Stimulated activated CD8-positive, alpha-beta memory T cell treated with anti-CD3 and anti-CD28 coated beads, Interleukin-7, amount 100 ng/mL, for 4 hours (primary cell): ENCODE results near the gene GSTM1.

Experiments used
- DNase-seq, 2 donors: peaks; one replicate each; pipeline ENCODE4 v3.0.0-alpha.2; 2020; ENCODE audit warnings: low read depth in 2 of 2

The GSTM1 gene

DNA sequence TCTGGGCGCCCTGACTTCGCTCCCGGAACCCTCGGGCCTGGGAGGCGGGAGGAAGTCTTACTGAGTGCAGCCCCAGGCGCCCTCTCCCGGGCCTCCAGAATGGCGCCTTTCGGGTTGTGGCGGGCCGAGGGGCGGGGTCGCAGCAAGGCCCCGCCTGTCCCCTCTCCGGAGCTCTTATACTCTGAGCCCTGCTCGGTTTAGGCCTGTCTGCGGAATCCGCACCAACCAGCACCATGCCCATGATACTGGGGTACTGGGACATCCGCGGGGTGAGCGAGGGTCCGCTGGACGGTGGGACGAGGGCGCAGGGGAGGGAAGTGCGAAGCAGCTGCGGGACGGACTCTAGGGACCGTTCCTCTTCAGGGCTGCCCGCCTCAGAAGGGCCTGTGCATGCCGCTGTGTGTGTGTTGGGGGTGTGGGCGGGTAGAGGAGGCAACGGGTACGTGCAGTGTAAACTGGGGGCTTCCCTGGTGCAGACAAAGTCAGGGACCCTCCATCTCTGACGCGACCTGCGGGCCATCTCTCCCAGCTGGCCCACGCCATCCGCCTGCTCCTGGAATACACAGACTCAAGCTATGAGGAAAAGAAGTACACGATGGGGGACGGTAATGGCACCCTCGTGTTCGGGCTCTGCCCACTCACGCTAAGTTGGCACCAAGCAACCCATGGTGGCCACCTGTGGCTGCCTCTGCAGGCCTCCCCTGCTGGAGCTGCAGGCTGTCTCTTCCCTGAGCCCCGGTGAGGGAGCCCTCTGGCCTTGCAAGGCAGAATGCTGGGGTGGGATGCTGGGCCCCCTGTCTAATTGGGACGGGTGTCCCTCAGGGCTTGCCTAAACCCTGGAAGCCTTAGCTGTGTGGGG is at the start of gene GSTM1:
Gene GSTM1, plus strand, starts transcription at position 177 of the 859 bp plus-strand sequence. Its CDS starts 57 bp downstream, at position 234.
- peak in 1 of 2 donors; percentile 79 for DNase-seq

DNA sequence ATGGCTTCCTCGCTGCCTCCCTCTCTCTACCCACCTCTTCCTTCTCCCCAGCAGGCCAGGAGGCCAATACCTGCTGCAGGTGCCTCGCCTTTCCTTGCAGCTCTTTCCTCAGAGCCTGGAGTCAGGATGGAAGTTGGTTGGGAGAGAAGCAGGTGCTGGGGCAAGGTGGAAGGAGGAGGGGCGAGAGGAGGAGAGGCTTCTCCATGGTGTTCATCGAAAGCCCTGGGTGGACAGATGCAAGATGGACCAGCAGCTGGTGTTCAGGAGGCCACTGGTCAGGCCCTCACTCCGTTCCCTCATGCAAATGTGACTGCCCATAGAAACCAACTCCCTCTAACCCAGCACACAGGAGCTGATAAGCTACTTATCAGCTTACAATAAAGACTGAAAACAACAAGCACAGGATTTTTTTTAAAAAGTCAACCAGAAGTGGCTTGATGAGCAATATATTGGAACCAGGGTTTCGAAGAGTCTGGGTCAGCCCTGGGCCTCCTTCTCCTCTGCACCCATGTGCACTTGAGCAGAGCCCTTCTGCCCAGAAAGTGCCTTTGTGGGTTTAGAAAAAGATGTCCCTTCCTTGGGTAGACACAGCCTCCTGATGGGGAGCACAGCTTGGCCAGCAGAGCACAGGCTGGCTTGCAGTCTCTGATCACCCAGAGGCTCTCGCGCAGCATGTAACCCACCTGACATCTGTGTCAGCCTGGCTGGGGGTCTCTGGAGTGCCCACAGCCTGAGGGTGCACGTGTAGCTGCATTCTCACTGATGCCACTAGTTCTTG is 48.4 kb upstream of the GSTM1 start:
- DNase-seq, result no peak

DNA sequence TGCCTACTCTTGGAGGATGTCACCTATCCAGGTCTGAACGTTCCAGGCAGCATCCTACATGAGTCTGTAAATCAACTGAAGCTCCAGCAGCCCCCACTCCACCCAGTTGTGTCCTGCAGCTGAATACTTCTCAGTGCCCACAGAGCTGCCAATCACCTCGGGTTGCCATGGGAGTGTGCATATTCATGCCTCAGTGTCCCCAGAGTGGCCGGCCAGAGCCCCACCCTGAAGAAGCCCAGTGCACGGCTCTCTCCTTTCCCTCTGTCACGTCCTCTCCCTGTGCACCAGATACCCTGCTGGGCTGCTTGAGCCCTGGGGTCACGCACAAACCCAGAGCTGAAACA is 47.8 kb upstream of the GSTM1 start:
- no peak for DNase-seq

DNA sequence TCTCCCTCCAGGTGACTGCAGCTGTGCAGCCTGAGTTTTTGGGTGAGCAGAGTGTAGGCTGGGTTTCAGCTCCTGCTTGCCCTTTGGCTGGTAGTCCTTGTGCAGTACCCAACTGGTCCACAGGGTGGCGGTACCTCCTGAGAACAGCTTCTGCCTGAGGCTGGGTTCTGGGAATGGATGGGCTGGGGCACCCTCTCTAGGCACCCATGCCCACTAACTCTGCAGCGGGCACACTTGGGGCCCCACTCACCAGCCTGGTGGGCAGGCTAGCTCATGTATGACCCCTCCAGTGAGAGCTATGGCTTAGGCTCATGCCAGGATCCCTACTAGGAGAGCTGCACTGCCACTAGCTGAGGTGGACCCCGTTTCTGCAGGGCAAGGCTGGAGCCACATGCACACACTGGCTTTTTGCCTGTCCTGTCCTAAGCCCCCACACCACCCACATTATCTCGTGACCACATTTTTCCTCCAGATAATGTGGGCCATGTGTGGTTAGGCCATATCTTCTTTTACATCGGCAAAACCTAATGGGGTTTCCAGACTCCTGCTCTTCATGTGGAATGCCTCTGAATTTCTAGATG is 47.2 kb upstream of the GSTM1 start:
- DNase-seq, result peak; percentile 69 to 81

DNA sequence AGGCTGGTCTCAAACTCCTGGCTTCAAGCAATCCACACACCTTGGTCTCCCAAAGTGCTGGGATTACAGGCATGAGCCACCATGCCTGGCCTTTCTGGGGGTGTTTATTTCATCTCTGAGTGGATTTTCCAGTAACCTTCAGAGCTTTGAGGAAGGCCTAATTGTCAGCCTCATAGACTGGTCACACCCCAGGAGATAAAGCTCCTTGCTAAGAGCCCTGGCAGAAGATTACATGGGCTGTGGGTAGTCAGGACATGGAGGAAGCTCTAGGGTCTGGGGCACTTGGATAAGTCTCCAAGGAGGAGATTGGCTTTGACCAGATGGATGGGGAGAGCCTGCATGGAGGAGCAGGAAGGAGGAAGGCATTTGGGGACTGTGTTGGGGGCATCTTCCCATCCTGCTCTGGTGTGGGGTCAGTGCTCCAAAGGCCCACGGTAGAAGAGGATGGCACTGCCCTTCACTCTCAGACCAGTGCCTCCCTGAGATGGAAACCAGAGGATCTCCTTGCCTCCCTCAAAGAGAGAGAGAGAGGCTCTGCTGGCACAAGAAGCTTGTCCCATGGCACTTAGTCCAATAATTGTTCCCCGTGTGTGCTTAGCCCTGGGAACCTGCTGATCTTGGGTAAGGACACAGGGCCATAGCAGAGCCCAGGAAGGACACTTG is 46.4 kb upstream of the GSTM1 start:
- DNase-seq, result no peak

DNA sequence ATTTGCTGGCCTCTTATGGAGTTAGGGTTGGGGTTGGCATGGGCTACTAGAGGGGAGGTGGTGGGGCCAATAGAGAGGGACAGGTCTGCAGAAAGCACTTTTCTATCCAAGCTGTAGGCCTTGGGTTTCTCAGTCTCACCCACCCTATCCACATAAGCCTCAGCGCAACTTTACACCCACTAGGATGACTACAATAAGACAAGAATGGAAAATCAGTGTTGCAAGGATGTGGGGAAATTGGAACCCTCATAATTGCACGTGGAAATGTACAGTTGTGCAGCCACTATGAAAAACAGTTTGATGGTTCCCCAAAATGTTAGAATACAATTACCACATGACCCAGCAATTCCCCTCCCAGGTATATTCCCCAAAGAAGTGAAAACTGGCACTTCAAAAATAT is 45.8 kb upstream of the GSTM1 start:
- DNase-seq, result no peak

DNA sequence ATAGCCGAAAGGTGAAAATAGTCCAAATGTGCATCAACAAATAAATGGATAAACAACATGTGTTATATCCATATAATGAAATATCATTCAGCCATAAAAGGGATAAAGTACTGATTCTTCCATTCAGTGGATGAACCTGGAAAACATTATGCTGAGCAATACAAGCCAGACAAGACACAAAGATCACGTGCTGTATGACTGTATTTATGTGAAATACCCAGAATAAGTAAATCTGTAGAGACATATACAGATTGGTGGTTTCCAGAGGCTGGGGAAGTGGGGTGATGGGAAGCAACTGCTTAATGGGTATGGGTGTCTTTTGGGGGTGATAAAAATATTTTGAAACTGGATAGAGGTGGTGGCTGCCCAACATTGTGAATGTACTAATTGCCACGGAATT is 45.0 kb upstream of the GSTM1 start:
- no peak for DNase-seq

DNA sequence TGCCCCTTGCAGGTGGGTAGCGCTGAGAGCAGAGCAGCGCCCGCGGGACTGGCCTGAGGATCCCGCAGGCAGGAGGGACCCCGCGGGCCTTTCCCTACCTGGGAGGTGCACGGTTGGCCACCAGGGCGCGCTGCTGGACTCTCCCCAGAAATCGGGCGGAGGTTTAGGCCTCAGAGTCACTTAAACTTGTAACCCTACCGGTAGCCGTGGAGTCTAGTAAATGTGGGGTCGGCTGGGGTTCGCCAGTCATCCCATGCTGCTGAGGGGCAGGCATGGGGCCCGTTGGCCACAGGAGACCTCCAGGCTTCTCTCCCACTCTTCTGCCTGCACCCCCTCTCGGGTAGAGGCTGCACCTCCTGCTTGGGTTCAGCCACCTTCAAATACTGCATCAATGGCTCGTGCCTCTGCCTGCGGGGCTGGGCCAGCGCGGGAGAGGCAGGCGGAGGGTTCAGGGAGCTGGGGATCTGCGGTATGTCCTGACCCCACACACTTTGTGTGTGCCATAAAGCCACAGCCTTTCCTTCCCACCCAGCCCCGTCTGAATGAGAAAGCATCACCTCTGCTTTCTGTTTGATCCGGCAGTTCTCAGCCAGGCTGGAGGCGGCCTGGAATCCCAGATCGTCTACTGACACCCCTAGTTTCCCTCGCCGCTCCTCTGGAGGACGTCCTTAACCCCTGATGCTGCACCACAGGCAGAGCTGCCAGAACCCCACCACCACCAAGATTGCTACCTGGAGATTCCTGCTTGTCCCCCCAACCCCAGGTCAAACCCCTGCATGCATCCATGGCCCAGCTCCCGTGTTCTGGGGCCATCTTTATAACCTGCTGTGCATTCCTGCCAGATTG is 44.0 kb upstream of the GSTM1 start:
- DNase-seq, result peak; percentile 73 to 75

DNA sequence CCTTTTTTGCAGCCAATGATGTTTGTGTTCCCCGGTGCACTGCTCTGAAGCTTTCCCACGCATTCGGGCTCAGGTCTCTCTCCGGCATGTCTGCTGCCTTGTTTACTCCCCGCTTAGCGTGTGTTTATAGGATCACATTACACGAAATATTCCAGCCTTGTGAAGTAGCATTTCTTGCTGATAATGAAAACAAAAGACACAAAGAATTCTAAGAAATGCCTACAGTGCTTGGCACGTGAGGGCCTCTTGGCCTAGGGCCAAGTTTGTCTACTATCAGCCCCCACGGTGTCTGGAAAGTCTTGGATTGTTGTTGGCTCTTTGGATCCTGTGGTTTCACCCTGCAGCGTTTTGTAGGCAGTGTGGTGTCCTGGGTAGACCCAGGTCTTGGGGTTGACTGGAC is 42.9 kb upstream of the GSTM1 start:
- DNase-seq, result no peak

DNA sequence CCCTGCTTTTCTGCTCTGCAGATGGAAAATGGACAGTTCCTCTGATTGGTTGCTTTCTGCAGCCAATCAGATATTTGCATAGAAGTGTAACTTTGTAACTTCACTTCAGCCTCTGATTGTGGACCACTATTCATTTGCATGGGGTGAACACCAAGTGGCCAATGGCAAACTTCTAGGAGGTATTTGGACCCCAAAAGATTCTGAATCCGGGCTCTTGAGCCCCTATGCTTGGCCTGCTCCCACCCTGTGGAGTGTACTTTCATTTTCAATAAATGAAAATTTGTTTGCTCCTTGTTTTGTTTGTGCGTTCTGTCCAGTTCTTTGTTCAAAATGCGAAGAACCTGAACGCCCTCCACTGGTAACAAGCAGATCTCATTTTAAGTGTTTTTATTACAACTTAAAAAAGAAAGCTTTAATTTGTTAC is 38.1 kb upstream of the GSTM1 start:
- DNase-seq, result no peak

DNA sequence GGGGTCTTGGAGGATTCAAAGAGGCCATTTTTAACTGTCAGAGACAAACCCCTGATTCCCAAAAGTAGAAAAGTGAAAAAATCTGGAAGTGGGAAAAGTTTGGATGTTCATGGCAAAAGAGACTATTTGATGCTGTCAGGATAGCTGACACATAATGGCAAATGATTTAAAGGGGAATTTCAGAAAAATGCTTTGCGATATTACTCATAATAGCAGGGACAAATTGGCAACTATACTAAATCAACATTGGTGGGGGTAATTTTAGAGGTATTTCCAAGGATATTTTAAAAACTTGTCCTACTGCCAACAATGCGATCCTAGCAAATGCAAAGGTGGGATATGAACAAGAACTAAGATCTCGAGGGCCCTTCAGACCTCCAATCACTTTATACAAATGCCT is 37.0 kb upstream of the GSTM1 start:
- no peak for DNase-seq

DNA sequence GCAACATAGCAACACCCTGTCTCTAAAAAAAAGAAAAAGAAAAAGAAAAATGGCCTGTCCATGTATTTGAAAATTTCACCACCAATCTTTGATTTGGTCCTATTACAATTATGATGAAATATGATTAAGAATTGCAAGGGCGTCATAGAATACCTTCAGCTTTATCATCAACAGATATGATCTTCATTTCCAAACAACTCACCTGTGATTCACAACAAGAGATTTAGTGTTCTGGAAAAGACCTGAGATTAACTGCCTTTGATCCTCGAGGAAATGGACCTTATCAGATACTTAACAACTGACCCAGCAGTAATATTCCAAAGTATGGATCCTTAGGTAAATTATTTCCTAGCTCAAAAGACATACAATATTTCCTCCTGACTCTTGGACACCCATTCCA is 35.2 kb upstream of the GSTM1 start:
- DNase-seq, result no peak

DNA sequence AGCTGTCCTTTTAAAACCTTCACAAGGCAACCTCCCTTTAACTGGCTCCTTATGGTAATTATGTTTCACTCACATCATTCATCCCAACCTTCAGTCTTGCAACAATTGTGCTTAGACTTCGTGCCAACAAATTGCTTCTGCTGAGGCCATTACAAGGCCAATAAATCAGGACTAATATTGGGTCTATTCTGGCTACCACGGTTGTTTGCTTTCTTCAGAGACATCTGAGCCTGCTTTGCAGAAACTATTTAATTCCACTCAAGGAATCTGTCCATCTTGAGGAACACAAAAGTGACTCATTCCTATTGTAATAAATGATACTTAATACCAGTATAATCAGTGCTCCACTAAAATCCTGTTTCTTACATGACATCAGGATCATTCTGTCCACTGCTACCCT is 34.3 kb upstream of the GSTM1 start:
- no peak for DNase-seq

DNA sequence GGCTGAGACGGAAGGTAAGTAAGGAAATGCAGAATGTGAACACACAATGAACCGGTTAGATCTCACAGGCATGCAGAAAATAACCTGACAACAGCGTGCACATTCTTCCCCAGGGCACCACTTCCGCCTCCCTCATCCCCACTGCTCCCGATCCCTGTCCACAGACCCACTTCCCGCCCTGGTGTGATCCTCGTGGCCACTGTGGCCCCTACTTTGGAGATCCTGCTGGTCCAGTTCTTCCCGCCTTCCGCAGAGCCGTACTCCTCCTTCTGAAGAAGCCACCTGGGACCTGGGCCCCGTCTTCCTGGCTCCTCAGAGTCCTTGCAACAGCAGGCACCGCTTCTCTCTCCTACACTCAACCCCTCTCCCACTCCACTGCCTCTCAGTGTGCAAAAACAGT is 33.1 kb upstream of the GSTM1 start:
- no peak for DNase-seq

DNA sequence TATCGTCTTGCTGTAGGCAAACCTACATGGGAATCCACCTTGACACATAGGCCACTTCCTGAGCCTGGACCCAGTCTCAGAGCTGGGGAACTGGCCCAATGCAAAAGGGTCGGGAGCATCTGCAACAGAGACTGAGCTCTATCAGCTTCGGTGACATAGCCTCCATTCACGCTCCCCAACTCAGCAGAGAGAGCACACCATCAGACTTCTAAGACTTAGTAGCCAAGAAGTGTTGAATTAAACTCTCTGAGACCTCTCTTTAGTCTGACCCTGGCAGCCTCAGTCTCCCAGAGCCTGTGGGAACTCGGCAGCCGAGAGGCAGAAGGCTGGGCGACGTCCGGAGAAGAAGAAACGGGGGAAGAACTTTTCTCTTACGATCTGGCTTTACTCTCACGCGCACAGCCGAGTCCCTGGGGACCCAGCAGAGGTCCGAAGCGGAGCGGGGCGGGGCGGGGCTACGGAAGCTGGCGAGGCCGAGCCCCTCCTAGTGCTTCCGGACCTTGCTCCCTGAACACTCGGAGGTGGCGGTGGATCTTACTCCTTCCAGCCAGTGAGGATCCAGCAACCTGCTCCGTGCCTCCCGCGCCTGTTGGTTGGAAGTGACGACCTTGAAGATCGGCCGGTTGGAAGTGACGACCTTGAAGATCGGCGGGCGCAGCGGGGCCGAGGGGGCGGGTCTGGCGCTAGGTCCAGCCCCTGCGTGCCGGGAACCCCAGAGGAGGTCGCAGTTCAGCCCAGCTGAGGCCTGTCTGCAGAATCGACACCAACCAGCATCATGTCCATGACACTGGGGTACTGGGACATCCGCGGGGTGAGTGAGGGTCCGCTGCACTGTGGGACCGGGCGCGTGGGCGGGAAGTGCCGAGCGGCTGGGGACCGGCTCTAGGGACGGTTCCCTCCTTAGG is 31.8 kb upstream of the GSTM1 start, which contains the start of gene GSTM4:
Gene GSTM4, plus strand, starts transcription at position 485 of the 905 bp plus-strand sequence. Its CDS starts 291 bp downstream, at position 776.
- peak; percentile 13 to 55 for DNase-seq

DNA sequence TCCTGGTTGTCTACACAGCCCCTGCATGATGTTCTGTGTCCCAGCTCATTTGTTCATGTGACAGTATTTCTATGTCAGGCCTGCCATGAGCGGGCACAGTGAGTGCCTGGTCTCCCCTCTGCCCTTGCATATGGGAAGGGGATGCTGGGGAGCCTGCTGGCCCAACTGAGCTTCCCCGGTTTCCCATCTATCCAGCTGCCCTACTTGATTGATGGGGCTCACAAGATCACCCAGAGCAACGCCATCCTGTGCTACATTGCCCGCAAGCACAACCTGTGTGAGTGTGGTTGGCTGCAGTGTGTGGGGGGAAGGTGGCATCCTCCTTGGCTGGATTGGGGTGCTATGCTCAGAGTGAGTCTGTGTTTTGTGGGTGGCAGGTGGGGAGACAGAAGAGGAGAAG is 30.2 kb upstream of the GSTM1 start:
- DNase-seq, result no peak

DNA sequence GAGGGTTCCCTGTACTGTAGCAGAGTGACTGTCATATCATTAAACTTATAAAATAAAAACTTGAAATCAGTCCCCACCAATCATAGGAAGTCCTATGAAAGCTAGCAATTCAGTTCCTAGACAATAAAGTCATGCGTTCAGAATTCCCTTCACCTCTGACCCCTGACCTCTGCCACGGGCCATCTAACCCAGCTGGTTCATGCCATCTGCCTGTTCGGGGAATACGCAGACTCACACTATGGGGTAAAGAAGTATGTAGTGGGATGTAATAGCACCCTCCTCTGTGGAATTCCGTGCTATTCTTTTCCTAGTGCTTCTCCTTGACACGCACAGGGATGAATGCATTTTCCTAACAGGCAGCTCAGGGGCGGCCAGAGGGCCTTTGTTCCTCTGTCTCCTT is 29.6 kb upstream of the GSTM1 start:
- DNase-seq, result no peak

DNA sequence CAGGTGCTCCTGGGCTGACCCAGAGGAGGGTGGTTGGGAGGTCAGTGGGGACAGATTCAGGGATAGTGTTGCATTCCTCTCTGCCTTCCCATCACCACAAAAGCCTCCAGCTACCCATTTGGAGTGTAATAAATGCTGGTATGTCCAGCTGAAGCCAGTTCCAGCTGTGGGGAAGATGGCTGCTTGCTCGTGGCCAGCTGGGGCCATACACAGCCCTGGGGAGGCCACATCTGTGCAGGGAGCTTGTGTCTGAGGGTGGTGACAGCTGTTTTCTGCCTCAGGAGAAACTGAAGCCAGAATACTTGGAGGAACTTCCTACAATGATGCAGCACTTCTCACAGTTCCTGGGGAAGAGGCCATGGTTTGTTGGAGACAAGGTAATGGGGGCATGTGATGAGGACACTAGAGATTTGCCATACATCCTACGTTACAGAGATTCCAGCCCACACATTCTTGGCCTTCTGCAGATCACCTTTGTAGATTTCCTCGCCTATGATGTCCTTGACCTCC is 29.0 kb upstream of the GSTM1 start:
- no peak for DNase-seq

DNA sequence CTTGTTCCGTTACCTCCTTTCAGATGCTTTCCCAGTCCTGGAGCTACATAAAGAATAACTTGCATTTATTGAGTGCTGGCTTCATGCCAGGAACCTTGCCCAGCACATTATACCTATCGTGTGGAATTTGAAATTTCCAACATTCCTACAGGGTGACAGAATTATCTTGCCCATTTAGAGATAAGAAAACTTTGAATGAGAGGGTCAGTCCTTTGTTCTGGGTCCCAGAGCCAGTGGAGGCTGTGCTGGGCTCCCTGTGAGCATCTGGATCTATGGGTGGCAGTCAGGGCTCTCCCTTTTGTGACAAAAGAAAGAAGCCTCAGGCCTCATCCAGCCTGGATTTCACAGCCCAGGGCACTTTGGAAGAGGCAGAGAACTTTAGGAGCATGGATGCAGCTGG is 28.5 kb upstream of the GSTM1 start:
- no peak for DNase-seq
